Stimulated activated CD4-positive, alpha-beta T cell treated with anti-CD3 and anti-CD28 coated beads, Interleukin-1b, Interleukin-23, amount 100 ng/mL, for 48 hours (primary cell): ENCODE measurements around the gene PDGFB.
A peak's percentile ranks its signal among the peaks of the same experiment; 100 is the strongest.

Source experiments
- DNase-seq: peaks from one replicate; pipeline ENCODE4 v3.0.0-alpha.2; 2020

The PDGFB gene

GRCh38 chr22:39238966-39239505, 5.7 kb downstream of the PDGFB start:
- DNase-seq: no peak

GRCh38 chr22:39238561-39238960, 6.2 kb downstream of the PDGFB start:
- no peak for DNase-seq

- no peak for DNase-seq
These were observed 6.7 kb downstream of the PDGFB start for GRCh38 chr22:39238101-39238466.

- DNase-seq: peak; percentile 30
These were observed 7.3 kb downstream of the PDGFB start for GRCh38 chr22:39237318-39238100.

- DNase-seq: peak; percentile 46
These were observed 8.2 kb downstream of the PDGFB start for GRCh38 chr22:39236321-39237317.

GRCh38 chr22:39234867-39235687, 9.7 kb downstream of the PDGFB start:
- no peak for DNase-seq

- DNase-seq: no peak
These were observed 10.4 kb downstream of the PDGFB start for GRCh38 chr22:39234472-39234787.

- no peak for DNase-seq
These were observed 10.9 kb downstream of the PDGFB start for GRCh38 chr22:39233710-39234471.

- no peak for DNase-seq
These were observed 11.7 kb downstream of the PDGFB start for GRCh38 chr22:39232806-39233709.

GRCh38 chr22:39232246-39232645, 12.5 kb downstream of the PDGFB start:
- no peak for DNase-seq

- DNase-seq: no peak
These were observed 13.4 kb downstream of the PDGFB start for GRCh38 chr22:39231197-39231950.

- no peak for DNase-seq
These were observed 14.3 kb downstream of the PDGFB start for GRCh38 chr22:39230261-39231196.

GRCh38 chr22:39229688-39230260, 15.0 kb downstream of the PDGFB start:
- no peak for DNase-seq

- DNase-seq: no peak
These were observed 15.7 kb downstream of the PDGFB start for GRCh38 chr22:39229075-39229474.

GRCh38 chr22:39227542-39228272, 17.1 kb downstream of the PDGFB start:
- DNase-seq: no peak

- no peak for DNase-seq
These were observed 18.4 kb downstream of the PDGFB start for GRCh38 chr22:39226353-39226752.

GRCh38 chr22:39225591-39225990, 19.2 kb downstream of the PDGFB start:
- DNase-seq: no peak

- no peak for DNase-seq
These were observed 20.2 kb downstream of the PDGFB start for GRCh38 chr22:39224550-39224949.
